ENCODE measurements around the gene PSMB7. TPM values are rescaled to one million over a fixed set of nuclear protein-coding genes. Genes with fewer than 3 reads are reported as not detected.

The PSMB7 gene
- total and polyA plus RNA-seq, 2 of the 8 experiments (the other 6 are each of a cell fraction or from before 2014, with no cell fraction given) = 222 to 357 TPM

GRCh38 chr9:124327491-124327890 is 87.8 kb downstream of the PSMB7 start (continued):
- TF ChIP-seq CHD1 (IDR thresholded peaks at IDR 0.05; ENCODE audit: low read depth, low read length) (no peak), RBBP5 (IDR thresholded peaks at IDR 0.05; ENCODE audit: borderline replicate concordance, low read depth, low read length) (no peak), CTCF (IDR thresholded peaks at IDR 0.05; ENCODE audit: control extremely low read depth in 1 of 3, insufficient read depth in 1 of 3, low read depth in 1 of 3, low read length in 3 of 3) (no peak), SRF (IDR thresholded peaks at IDR 0.05; ENCODE audit: low read depth, low read length) (no peak), MAFK (IDR thresholded peaks at IDR 0.05; ENCODE audit: low read depth, low read length) (no peak), BCL11A (IDR thresholded peaks at IDR 0.05; ENCODE audit: low read depth in 2 of 2, low read length in 2 of 2) (no peak), KDM5A (IDR thresholded peaks at IDR 0.05; ENCODE audit: low read length) (no peak), ZNF274 (IDR thresholded peaks at IDR 0.05; ENCODE audit: borderline replicate concordance, extremely low read depth, low read length) (no peak)

All from H1 (cell line).